GM21360 (cell line): ENCODE results near the gene FOXL3.
"Not testable (repeated sequence)": the region's sequence is repeated elsewhere in the genome, so short reads cannot be mapped to it uniquely, and the experiment has no call there.

ENCODE experiments used
- ATAC-seq: cut with Tn5 transposase; IDR thresholded peaks from one replicate; pipeline ENCODE4 v1.9.1; 2021; ENCODE audit warnings: mild to moderate bottlenecking, moderate library complexity; ENCODE audit not compliant: unreplicated experiment

FOXL3 gene

GRCh38 chr7:289756-290553, at the start of gene FOXL3:
FOXL3 (plus strand) TSS chr7:290170; CDS start chr7:290170, 0 bp downstream.
- ATAC-seq: no peak

GRCh38 chr7:240887-241421, 49.0 kb upstream of the FOXL3 start:
- no peak for ATAC-seq

GRCh38 chr7:241513-241912, 48.5 kb upstream of the FOXL3 start:
- ATAC-seq: no peak

GRCh38 chr7:242826-243579, 47.0 kb upstream of the FOXL3 start:
- not testable (repeated sequence) for ATAC-seq

- ATAC-seq: not testable (repeated sequence)
Measured at GRCh38 chr7:243580-243978, 46.4 kb upstream of the FOXL3 start.

GRCh38 chr7:244974-245373, 45.0 kb upstream of the FOXL3 start:
- ATAC-seq: no peak

GRCh38 chr7:245574-246295, 44.2 kb upstream of the FOXL3 start:
- no peak for ATAC-seq

- ATAC-seq: no peak
Measured at GRCh38 chr7:246451-246850, 43.5 kb upstream of the FOXL3 start.

- ATAC-seq: no peak
Measured at GRCh38 chr7:247181-247580, 42.8 kb upstream of the FOXL3 start.

- ATAC-seq: no peak
Measured at GRCh38 chr7:247636-248035, 42.3 kb upstream of the FOXL3 start.

- no peak for ATAC-seq
Measured at GRCh38 chr7:248732-249435, 41.1 kb upstream of the FOXL3 start.

- ATAC-seq: no peak
Measured at GRCh38 chr7:249989-250388, 40.0 kb upstream of the FOXL3 start.

GRCh38 chr7:250523-250922, 39.4 kb upstream of the FOXL3 start:
- ATAC-seq: no peak

- ATAC-seq: no peak
Measured at GRCh38 chr7:251005-251404, 39.0 kb upstream of the FOXL3 start.

- ATAC-seq: no peak
Measured at GRCh38 chr7:251446-252175, 38.4 kb upstream of the FOXL3 start.

- ATAC-seq: no peak
Measured at GRCh38 chr7:252216-252965, 37.6 kb upstream of the FOXL3 start.

GRCh38 chr7:252981-253380, 37.0 kb upstream of the FOXL3 start:
- ATAC-seq: no peak

- no peak for ATAC-seq
Measured at GRCh38 chr7:253581-254336, 36.2 kb upstream of the FOXL3 start.
